GM18526 (cell line): ENCODE data around the gene BBOF1.
A peak's percentile ranks its signal among the peaks of the same experiment; 100 is the strongest.

Source experiments
- POLR2A ChIP-seq: IDR thresholded peaks from 3 replicates; pipeline ENCODE4 v1.6.1; 2011; ENCODE audit not compliant: insufficient read length; ENCODE audit errors: extremely low read depth

The BBOF1 gene, protein sequence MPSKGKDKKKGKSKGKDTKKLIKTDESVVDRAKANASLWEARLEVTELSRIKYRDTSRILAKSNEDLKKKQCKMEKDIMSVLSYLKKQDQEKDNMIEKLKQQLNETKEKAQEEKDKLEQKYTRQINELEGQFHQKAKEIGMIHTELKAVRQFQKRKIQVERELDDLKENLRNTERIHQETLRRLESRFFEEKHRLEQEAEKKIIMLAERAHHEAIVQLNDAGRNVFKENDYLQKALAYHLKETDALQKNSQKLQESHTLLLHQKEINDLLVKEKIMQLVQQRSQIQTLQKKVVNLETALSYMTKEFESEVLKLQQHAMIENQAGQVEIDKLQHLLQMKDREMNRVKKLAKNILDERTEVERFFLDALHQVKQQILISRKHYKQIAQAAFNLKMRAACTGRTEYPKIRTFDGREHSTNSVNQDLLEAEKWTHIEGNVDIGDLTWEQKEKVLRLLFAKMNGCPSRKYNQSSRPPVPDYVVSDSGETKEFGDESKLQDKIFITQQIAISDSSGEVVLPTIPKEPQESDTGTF

DNA sequence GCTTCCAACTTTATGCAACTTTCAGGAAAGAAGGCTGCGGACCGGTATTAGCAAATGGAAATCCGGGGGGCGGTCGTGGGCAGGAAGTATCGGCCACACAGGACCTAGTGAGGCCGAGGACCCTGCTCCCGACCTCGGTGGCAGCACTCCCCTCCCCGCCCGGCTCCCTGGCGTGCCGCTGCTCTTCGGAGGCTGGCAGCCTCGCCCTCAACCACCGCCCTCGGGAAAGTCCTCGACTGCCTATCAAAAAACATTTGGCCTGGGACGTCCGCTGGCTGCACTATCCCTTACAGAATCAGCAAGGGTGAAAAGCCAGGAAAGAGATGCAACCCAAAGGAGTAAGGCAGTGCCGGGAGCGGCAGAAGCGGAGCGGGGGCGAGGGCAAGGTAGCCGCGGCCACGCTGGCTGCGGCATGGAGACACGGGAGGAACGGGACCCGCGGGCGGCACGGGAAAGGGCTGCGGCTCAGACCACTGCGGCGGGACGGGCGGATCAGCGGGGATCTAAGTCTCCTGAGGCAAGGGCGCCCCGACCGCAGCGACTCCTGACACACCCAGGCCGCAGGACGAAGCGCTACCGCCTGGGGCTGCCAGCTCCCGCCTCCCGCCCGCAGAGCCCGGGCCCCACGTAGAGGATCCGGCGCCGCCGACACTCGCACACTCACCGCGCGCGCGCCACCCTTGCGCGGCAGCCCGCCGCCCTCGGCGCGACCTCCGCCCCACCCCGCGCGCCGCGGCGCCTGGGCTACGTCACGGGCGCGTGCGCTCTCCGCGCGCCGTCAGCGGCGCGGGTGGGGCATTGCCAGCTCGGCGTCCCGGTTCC lies at the start of gene BBOF1, which contains the start of gene ENTPD5:
Gene BBOF1 (plus strand): TSS at position 764 of the 822 bp plus-strand sequence. CDS start 130 bp downstream, outside the sequence.
Gene ENTPD5 (minus strand): TSS at position 703 of the 822 bp plus-strand sequence. CDS start 31,186 bp downstream, outside the sequence.
- peak; percentile 88 for TF ChIP-seq POLR2A

DNA sequence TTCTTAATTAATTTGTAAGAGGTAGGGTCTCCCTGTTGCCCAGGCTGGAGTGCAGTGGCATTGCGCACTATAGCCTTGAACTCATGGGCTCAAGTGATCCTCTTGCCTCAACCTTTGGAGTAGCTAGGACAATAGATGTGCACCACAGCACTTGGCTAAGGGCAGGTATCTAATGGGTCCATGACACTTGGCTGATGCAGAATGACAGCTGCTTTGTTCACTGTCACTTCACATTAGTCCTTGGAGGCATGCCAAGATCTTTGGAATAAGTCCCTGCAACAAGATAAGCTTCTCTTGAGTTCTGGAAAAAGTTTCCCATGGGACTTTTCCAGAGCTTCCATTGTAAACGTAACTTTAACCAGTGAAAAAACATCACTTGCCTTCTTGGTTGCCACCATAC lies 45.7 kb upstream of the BBOF1 start:
- no peak for TF ChIP-seq POLR2A

GRCh38 chr14:73976125-73976524 lies 43.0 kb upstream of the BBOF1 start:
- no peak for TF ChIP-seq POLR2A

DNA sequence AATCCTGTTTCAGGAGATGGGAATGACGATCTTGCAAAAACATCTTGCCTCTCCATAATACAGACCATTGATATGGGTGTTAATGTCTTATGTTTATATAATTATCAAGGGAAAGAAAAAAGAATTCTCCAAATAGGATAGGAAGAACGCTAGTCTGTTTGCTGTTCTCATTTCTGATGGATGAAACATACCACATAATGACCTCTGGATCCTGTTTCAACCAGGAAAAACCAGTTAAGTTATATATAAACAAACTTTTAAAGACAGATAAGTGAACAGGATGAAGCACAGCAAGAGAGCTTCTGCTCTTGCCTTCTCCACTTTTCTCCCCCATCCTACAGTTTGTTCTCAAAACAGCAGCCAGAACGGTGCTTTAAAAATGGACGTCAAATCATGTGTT lies 41.3 kb upstream of the BBOF1 start:
- TF ChIP-seq POLR2A = no peak

DNA sequence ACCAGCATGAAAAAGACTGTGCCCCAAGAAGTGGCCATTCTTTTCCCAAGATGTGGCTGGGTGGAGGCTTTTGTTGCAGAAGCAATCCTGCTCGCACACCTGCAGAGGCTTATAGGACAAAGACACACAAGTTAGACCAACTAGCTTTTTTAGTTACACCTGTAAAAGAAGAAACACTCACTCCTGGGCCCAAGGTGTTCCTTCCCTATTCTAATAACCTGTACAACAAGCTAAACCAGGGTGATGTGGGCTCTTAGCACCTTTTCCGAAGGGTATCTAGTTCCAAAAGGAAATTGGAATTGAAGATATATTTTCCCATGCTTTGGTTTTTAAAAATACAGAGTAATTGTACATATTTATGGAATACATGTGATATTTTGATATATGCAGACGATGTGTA lies 31.1 kb upstream of the BBOF1 start:
- TF ChIP-seq POLR2A = no peak

DNA sequence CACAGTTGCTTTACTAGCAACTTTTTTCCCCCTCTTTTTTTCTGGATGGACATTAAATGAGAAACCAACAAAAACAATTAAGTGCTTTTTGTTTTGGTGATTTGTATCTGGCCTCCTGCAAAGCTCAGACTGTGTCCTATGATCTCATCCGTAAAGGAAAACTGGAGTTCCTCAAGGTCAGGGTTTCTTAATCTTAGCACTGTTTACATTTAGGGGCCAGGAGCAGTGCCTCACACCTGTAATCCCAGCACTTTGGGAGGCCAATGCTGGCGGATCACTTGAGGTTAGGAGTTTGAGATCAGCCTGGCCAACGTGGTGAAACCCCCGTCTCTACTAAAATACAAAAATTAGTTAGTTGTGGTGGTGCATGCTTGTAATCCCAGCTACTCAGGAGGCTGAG lies 28.1 kb upstream of the BBOF1 start:
- no peak for TF ChIP-seq POLR2A

DNA sequence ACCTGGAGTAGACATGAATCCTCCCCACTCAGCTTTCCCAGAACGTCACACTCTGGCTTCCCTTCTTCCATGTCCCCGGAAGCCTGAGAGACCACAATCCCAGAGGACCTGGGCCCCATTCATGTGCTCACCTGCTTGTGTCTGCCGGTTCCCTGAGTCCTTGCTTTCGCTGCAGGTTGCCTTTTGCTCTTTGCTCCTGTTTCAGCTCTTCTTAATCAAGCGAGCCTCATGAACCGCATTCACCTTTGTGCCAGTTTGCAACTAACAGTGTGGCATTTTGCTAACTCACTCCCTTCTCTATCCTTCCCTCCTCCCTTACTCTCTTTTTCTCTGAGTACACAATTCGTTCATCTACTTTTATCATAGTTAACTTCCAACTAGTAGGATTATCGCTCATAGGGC lies 23.2 kb upstream of the BBOF1 start:
- TF ChIP-seq POLR2A = no peak

DNA sequence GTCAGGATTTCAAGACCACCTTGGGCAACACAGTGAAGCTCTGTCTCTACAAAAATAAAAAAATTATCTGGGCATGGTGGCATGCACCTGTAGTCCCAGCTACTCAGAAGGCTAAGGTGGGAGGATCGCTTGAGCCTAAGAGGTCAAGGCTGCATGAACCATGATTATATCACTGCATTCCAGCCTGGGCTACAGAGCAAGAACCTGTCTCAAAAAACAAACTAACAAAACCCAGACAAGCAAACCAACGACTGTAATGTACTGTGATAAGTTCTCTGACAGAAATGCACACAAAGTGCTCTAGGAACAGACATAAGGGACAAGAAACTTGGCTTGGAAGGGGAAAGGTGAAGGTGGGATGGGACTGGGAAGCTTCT lies 22.4 kb upstream of the BBOF1 start:
- TF ChIP-seq POLR2A = no peak

DNA sequence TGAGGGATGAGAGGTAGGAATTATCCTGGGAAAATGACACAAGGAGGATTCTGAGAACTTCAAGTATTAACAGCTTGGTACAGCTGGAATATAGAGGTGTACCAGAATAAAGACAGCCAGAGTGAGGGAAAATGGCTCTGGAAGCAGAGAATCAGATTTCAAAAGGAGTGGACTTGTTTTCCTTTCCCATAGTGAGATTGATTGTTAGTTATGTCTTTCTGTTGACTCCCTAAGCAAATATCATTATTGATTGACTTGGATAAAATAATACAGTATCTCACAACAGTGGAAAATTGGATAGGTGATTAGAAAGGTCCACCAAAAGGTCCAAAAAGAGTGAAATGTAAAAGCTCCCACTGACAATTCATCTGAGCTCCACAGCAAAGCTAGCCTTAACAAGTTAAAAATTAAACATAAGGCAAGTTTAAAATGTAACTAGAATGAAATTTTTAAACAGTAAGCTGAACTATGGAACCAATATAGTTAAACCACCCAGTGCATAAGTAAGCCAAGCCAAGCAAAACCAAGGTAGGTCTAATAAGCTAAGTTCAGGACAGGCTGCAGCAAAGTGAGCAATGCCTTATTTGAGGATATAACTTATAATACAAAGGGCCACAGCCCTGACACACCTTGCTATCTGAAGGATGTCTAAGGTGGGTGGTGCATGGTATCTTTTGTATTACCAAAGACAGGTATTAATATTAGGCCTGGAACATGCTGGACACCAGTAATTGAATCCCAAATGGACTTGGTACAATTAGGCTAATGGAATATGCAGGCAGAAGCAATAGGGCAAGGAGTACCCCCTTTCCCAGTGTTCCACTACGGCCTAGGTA lies 21.8 kb upstream of the BBOF1 start:
- no peak for TF ChIP-seq POLR2A

GRCh38 chr14:73997944-73998447 lies 21.2 kb upstream of the BBOF1 start:
- TF ChIP-seq POLR2A = no peak

- TF ChIP-seq POLR2A = no peak
These were observed 20.4 kb upstream of the BBOF1 start for GRCh38 chr14:73998726-73999125.

GRCh38 chr14:74008843-74009499 lies 10.2 kb upstream of the BBOF1 start:
- TF ChIP-seq POLR2A = no peak

DNA sequence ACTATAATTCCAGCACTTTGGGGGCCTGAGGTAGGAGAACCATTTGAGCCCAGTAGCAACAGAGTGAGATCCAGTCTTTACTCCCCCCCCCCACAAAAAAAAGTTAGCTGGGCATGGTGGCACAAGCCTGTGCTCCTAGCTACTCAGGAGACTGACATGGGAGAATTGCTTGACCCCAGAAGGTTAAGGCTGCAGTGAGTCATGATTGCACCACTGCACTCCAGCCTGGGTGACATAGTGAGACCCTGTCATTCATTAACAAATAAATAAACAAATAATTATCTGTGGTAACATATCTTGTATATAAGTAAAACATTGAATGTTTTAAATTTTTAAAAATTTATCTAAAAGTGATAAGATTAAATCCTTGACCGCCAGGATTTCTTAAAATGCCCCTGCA lies 4.8 kb upstream of the BBOF1 start:
- no peak for TF ChIP-seq POLR2A

GRCh38 chr14:74015176-74015575 lies 4.0 kb upstream of the BBOF1 start:
- TF ChIP-seq POLR2A = no peak
